ENCODE results near the gene VSIR.

DNA sequence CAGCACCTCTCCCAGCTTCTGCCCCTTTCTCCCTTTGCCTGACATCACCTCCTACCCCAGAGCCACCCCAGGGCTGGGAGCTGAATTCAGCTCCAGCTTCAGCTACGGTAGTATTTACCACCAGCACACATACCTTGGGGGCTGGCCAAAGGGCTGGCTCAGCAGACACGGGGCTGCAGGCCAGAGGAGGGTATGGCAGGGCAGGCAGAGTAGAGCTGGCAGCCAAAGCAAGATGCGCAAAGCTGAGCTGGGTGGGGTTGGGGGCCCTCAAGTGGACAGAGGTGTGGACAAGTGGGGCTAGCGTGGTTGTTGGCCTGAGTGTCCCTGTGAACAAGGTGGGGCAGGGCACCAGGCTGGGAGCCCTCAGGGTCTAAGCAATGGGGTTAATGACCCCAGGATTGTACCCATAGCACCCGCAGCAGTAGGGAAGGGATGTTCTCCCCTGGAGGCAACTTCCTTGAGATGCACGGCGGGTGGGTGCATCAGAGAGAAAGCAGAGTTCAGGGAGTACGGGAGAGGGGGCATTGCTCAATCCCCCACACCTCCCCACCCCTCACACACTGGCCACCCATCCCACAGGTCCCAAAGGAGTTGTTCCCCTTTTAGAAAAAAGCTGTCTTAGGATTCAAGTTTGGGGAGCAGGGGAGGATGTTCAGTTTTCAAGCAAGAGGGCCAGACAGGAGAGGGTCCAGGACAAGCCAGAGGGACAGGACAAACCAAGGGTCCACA, 8.0 kb downstream of the VSIR start:
- TF ChIP-seq, protein P1, sequence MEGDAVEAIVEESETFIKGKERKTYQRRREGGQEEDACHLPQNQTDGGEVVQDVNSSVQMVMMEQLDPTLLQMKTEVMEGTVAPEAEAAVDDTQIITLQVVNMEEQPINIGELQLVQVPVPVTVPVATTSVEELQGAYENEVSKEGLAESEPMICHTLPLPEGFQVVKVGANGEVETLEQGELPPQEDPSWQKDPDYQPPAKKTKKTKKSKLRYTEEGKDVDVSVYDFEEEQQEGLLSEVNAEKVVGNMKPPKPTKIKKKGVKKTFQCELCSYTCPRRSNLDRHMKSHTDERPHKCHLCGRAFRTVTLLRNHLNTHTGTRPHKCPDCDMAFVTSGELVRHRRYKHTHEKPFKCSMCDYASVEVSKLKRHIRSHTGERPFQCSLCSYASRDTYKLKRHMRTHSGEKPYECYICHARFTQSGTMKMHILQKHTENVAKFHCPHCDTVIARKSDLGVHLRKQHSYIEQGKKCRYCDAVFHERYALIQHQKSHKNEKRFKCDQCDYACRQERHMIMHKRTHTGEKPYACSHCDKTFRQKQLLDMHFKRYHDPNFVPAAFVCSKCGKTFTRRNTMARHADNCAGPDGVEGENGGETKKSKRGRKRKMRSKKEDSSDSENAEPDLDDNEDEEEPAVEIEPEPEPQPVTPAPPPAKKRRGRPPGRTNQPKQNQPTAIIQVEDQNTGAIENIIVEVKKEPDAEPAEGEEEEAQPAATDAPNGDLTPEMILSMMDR (IDR thresholded peaks at IDR 0.05) = peak in 1 of 6 experiments; percentile 12
- TF ChIP-seq POLR2A (IDR thresholded peaks at IDR 0.05) = no peak
